Measurements from ENCODE around the gene KLF18.

KLF18 gene

GRCh38 chr1:44141531-44141930, at the start of gene KLF18:
Gene KLF18, minus strand, starts transcription at chr1:44141631. Its CDS starts 0 bp downstream, at chr1:44141631.
- H3K36me3 ChIP-seq (ENCODE audit: insufficient read depth, low read length) = peaks cover 3% of the 10 kb centered on the region; the same call in 1 of the 2 replicates

DNA sequence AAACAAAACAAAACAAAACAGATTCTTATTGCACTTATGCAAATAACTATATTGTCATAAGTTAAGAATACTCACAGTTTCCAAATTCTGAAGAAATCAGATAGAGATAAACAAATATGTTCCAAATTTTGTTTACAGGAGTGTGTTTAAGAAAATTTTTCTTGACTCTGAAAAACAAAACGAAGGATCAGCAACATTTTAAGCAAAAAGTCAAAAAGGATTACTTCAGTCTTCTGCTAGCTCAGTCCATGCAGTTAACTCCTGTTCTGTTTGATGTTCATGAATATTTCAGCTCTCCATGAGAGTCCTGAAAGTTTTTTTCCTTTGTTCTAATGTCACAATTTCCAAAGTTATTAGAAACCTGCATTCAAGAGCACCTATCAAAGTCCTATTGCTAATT, 33.2 kb upstream of the KLF18 start:
- Histone ChIP-seq H2AFZ (ENCODE audit: low read length, unreplicated experiment) (no peak overlapping the region), H3K27ac (ENCODE audit: low read depth, low read length) (no peak overlapping the region), H3K36me3 (ENCODE audit: insufficient read depth, low read length) (no peaks in the 10 kb centered on the region), H3K79me2 (ENCODE audit: control insufficient read depth, insufficient read depth, low read length, unreplicated experiment) (no peaks in the 10 kb centered on the region), H3K4me1 (ENCODE audit: control insufficient read depth, insufficient read depth, low read length, unreplicated experiment) (no peaks in the 10 kb centered on the region), H3K27me3 (ENCODE audit: insufficient read depth, low read length) (no peaks in the 10 kb centered on the region), H3K4me3 (ENCODE audit: low read depth, low read length) (no peak overlapping the region)

More at GRCh38 chr1:44141531-44141930, at the start of gene KLF18:
- no peak within 1 kb of the TSS for H2AFZ ChIP-seq (ENCODE audit: low read length, unreplicated experiment)
- H3K4me1 ChIP-seq (ENCODE audit: control insufficient read depth, insufficient read depth, low read length, unreplicated experiment) = no peaks in the 10 kb centered on the region
- no peaks in the 10 kb centered on the region for H3K79me2 ChIP-seq (ENCODE audit: control insufficient read depth, insufficient read depth, low read length, unreplicated experiment)
- no peak within 1 kb of the TSS for H3K27ac ChIP-seq (ENCODE audit: low read depth, low read length)
- no peak within 1 kb of the TSS for H3K4me3 ChIP-seq (ENCODE audit: low read depth, low read length)
- H3K27me3 ChIP-seq (ENCODE audit: insufficient read depth, low read length) = no peaks in the 10 kb centered on the region; the same call in 1 of the 2 replicates

- Histone ChIP-seq H3K4me1 (ENCODE audit: control insufficient read depth, insufficient read depth, low read length, unreplicated experiment) (no peaks in the 10 kb centered on the region), H2AFZ (ENCODE audit: low read length, unreplicated experiment) (no peak overlapping the region), H3K4me3 (ENCODE audit: low read depth, low read length) (no peak overlapping the region), H3K27ac (ENCODE audit: low read depth, low read length) (no peak overlapping the region), H3K27me3 (ENCODE audit: insufficient read depth, low read length) (no peaks in the 10 kb centered on the region), H3K79me2 (ENCODE audit: control insufficient read depth, insufficient read depth, low read length, unreplicated experiment) (no peaks in the 10 kb centered on the region), H3K36me3 (ENCODE audit: insufficient read depth, low read length) (no peaks in the 10 kb centered on the region)
Measured at GRCh38 chr1:44170281-44170823, 28.9 kb upstream of the KLF18 start.

DNA sequence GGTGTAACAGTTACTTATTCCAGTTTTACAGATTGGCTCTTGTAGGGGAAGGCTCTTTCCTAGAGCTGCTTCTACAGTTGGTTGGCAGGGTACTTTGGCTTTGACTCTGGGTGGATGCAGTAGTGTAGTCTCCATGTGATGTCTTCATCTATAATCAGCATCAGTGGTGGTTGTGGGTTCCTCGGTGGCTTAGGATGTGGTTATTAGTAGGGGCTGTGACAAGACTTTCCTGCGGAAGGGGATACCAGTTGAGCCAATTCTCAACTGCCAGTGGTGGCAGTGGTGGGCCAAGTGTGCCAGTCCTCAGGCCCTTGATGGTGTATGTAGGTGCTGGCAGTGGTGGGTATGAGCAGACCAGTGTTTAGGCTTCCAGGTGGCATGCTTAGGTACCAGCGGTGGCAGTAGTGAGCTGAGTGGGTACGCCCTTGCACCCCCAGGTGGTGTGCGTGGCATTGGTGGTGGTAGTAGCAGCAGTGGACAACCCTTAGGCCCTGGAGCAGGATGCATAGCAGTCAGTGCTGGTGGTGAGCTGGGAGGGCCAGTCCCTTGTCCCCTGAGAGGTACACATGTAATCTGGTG, 27.2 kb upstream of the KLF18 start:
- Histone ChIP-seq H3K79me2 (ENCODE audit: control insufficient read depth, insufficient read depth, low read length, unreplicated experiment) (no peaks in the 10 kb centered on the region), H3K27ac (ENCODE audit: low read depth, low read length) (no peak overlapping the region), H3K27me3 (ENCODE audit: insufficient read depth, low read length) (no peaks in the 10 kb centered on the region), H3K36me3 (ENCODE audit: insufficient read depth, low read length) (no peaks in the 10 kb centered on the region), H3K4me3 (ENCODE audit: low read depth, low read length) (no peak overlapping the region), H2AFZ (ENCODE audit: low read length, unreplicated experiment) (no peak overlapping the region), H3K4me1 (ENCODE audit: control insufficient read depth, insufficient read depth, low read length, unreplicated experiment) (no peaks in the 10 kb centered on the region)

- no peaks in the 10 kb centered on the region for H3K79me2 ChIP-seq (ENCODE audit: control insufficient read depth, insufficient read depth, low read length, unreplicated experiment)
- no peaks in the 10 kb centered on the region for H3K27me3 ChIP-seq (ENCODE audit: insufficient read depth, low read length)
- no peaks in the 10 kb centered on the region for H3K36me3 ChIP-seq (ENCODE audit: insufficient read depth, low read length)
- no peak overlapping the region for H3K27ac ChIP-seq (ENCODE audit: low read depth, low read length)
- H2AFZ ChIP-seq (ENCODE audit: low read length, unreplicated experiment) = no peak overlapping the region
- H3K4me3 ChIP-seq (ENCODE audit: low read depth, low read length) = no peak overlapping the region
- no peaks in the 10 kb centered on the region for H3K4me1 ChIP-seq (ENCODE audit: control insufficient read depth, insufficient read depth, low read length, unreplicated experiment)
Measured at GRCh38 chr1:44161546-44161945, 20.1 kb upstream of the KLF18 start.

- Histone ChIP-seq H3K4me3 (ENCODE audit: low read depth, low read length) (no peak overlapping the region), H3K36me3 (ENCODE audit: insufficient read depth, low read length) (no peaks in the 10 kb centered on the region), H3K4me1 (ENCODE audit: control insufficient read depth, insufficient read depth, low read length, unreplicated experiment) (peaks cover 12% of the 10 kb centered on the region), H2AFZ (ENCODE audit: low read length, unreplicated experiment) (no peak overlapping the region), H3K79me2 (ENCODE audit: control insufficient read depth, insufficient read depth, low read length, unreplicated experiment) (no peaks in the 10 kb centered on the region), H3K27ac (ENCODE audit: low read depth, low read length) (no peak overlapping the region), H3K27me3 (ENCODE audit: insufficient read depth, low read length) (no peaks in the 10 kb centered on the region)
Measured at GRCh38 chr1:44158871-44159270, 17.4 kb upstream of the KLF18 start.

DNA sequence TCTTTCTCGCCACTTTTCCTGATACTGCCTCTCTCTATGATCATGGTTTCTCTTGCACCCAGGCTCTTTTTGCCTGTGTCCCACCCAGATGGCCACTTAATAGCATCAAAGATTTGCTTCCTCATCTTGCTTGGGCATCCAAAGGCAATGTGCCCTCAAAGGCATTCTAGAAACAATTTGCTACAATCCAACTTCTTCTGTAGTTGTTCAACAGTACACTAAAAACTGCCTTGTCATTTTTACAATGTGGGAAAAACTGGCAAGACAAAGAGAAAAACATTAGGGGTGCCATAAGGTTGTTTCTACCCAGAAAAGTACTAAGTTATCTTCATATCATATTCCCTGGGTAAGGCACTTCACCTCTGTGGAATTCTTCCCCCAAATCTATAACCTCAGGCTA, 16.5 kb upstream of the KLF18 start:
- H3K4me1 ChIP-seq (ENCODE audit: control insufficient read depth, insufficient read depth, low read length, unreplicated experiment) = peaks cover 13% of the 10 kb centered on the region
- no peaks in the 10 kb centered on the region for H3K79me2 ChIP-seq (ENCODE audit: control insufficient read depth, insufficient read depth, low read length, unreplicated experiment)
- H2AFZ ChIP-seq (ENCODE audit: low read length, unreplicated experiment) = no peak overlapping the region
- H3K36me3 ChIP-seq (ENCODE audit: insufficient read depth, low read length) = no peaks in the 10 kb centered on the region
- no peaks in the 10 kb centered on the region for H3K27me3 ChIP-seq (ENCODE audit: insufficient read depth, low read length)
- H3K27ac ChIP-seq (ENCODE audit: low read depth, low read length) = no peak overlapping the region
- no peak overlapping the region for H3K4me3 ChIP-seq (ENCODE audit: low read depth, low read length)

DNA sequence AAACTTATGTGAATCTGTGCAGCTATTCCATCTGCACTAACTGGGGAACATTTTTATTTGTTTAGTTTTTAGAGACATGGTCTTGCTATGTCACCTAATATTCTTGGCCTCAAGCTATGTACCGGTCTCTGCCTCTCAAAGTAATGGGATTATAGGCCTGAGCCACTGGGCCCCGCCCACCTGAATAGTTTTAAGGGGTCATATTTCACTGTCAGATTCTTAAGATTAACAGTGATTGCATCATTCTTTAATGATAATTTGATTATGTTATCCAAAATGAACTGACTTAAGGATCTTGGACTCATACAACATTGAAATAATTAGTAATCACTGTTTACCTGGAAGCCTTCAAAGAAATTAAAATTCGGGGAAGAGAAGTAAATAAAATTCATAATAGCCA, 12.6 kb upstream of the KLF18 start:
- no peak overlapping the region for H2AFZ ChIP-seq (ENCODE audit: low read length, unreplicated experiment)
- H3K27ac ChIP-seq (ENCODE audit: low read depth, low read length) = no peak overlapping the region
- no peak overlapping the region for H3K4me3 ChIP-seq (ENCODE audit: low read depth, low read length)
- no peaks in the 10 kb centered on the region for H3K36me3 ChIP-seq (ENCODE audit: insufficient read depth, low read length)
- no peaks in the 10 kb centered on the region for H3K79me2 ChIP-seq (ENCODE audit: control insufficient read depth, insufficient read depth, low read length, unreplicated experiment)
- 0 out of 2 replicates have a peak, but pooled peaks cover 6% of the 10 kb centered on the region for H3K27me3 ChIP-seq (ENCODE audit: insufficient read depth, low read length)
- peaks cover 13% of the 10 kb centered on the region for H3K4me1 ChIP-seq (ENCODE audit: control insufficient read depth, insufficient read depth, low read length, unreplicated experiment)

- Histone ChIP-seq H3K4me3 (ENCODE audit: low read depth, low read length) (no peak overlapping the region), H3K79me2 (ENCODE audit: control insufficient read depth, insufficient read depth, low read length, unreplicated experiment) (no peaks in the 10 kb centered on the region), H3K4me1 (ENCODE audit: control insufficient read depth, insufficient read depth, low read length, unreplicated experiment) (peaks cover 13% of the 10 kb centered on the region), H3K36me3 (ENCODE audit: insufficient read depth, low read length) (no peaks in the 10 kb centered on the region), H3K27ac (ENCODE audit: low read depth, low read length) (no peak overlapping the region), H2AFZ (ENCODE audit: low read length, unreplicated experiment) (no peak overlapping the region), H3K27me3 (ENCODE audit: insufficient read depth, low read length) (0 out of 2 replicates have a peak, but pooled peaks cover 6% of the 10 kb centered on the region)
Measured at GRCh38 chr1:44152692-44153091, 11.3 kb upstream of the KLF18 start.

- H3K27me3 ChIP-seq (ENCODE audit: insufficient read depth, low read length) = 0 out of 2 replicates have a peak, but pooled peaks cover 6% of the 10 kb centered on the region
- no peak overlapping the region for H3K27ac ChIP-seq (ENCODE audit: low read depth, low read length)
- H2AFZ ChIP-seq (ENCODE audit: low read length, unreplicated experiment) = no peak overlapping the region
- peaks cover 13% of the 10 kb centered on the region for H3K4me1 ChIP-seq (ENCODE audit: control insufficient read depth, insufficient read depth, low read length, unreplicated experiment)
- no peaks in the 10 kb centered on the region for H3K79me2 ChIP-seq (ENCODE audit: control insufficient read depth, insufficient read depth, low read length, unreplicated experiment)
- no peaks in the 10 kb centered on the region for H3K36me3 ChIP-seq (ENCODE audit: insufficient read depth, low read length)
- no peak overlapping the region for H3K4me3 ChIP-seq (ENCODE audit: low read depth, low read length)
Measured at GRCh38 chr1:44151808-44152207, 10.4 kb upstream of the KLF18 start.

DNA sequence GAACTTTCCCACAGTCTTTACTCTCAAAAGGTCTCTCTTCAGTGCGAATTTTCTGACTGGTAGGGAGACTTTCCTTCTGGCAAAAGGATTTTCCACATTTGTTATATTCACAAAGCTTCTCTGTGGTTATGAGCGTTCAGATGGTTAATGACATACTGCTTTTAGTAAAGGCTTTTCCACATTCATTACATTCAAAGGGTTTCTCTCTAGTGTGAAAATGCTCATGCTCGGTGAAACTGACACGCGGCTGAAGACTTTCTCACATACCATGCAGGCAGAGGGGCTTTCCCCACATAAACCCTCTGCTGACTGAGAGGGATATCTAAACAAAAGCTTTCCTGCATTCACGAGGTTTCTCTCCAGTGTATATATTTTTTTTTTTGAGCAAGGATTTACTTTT, 9.9 kb upstream of the KLF18 start:
- Histone ChIP-seq H3K4me3 (ENCODE audit: low read depth, low read length) (no peak overlapping the region), H3K27me3 (ENCODE audit: insufficient read depth, low read length) (0 out of 2 replicates have a peak, but pooled peaks cover 6% of the 10 kb centered on the region), H3K27ac (ENCODE audit: low read depth, low read length) (no peak overlapping the region), H3K36me3 (ENCODE audit: insufficient read depth, low read length) (no peaks in the 10 kb centered on the region), H3K4me1 (ENCODE audit: control insufficient read depth, insufficient read depth, low read length, unreplicated experiment) (peaks cover 13% of the 10 kb centered on the region), H2AFZ (ENCODE audit: low read length, unreplicated experiment) (no peak overlapping the region), H3K79me2 (ENCODE audit: control insufficient read depth, insufficient read depth, low read length, unreplicated experiment) (no peaks in the 10 kb centered on the region)
